Eye (tissue), 1 donor: ENCODE results near the gene ASPDH.

Source experiments
- DNase-seq: peaks from one replicate; pipeline ENCODE4 v3.0.0-alpha.2; 2015

Gene ASPDH

DNA sequence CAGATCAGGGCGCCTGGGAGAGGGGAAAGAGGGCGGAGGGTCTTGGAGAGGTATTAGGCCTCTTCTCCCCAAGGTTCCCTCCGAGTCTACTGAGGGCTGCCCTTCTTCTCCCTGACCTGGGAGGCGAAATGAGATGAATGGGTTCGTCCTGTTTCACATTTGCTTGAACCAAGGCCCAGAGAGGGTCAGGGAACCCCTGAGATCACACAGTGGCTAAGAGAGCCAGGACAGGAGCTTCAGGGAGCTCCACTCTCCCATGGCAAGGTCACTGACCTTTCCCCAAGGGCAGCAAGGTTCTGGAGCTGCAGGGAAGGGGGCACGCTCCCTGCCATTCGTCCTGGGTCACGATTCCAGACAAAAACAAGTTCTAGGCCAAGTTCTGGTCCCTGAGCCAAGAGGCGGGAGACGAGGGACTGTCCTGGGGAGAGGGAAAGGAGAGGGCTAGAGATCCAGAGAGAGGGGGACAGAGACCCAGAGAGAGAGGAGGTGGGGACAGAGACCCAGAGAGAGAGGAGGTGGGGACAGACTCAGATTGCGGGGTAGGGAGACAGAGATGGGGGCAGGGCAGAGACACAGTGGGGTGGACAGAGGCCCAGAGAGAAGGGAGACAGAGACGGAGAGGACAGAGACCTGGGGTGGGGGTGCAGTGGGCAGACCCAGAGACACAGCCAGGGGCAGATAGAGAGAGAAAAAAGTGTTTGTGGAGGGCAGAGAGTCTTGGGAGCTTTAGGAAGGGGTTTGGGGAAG lies 541 bp downstream of the ASPDH start:
- no peak for DNase-seq

DNA sequence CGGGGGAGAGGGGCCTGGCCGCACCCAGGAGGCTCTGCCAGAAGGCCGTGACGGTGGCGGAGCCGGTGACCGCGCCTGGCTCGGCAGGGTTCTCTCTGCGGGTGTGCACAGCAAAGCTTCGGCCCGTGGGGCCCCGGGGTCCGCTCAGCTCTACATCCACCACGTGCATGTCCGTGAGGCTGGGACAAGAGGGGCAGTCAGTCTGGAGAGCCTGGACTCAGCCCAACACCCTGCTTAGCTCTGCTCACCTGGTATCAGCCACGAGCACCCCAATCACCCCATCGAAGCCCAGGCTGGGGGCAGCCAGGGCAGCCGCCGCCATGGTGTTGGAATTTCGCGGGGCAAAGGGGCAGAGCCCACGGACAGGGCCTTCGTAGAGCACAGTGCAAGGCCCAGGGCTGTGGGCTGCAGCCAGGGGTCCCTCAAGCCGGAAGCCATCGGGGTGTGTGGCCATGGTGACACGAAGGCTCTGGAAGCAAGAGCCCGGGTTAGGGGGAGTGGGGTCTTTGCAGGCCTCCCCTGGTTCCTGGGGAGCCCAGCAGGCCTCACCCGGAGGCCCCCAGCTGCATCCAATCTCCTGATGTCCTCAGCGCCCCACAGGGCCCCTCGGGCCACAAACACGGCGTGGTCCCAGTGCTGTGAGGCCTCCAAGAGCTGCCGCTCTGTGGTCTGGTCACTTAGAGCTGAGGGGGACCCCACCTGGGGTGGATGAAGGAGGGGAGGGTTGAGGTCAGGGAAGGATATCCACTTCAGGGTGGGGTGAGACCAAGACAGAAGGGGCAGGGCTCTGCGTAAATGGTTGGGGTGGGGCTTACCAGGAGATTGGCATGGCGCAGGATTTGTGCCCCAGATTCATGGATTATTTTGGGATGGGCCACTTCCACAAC lies 1.4 kb downstream of the ASPDH start:
- no peak for DNase-seq

GRCh38 chr19:50511069-50511822 lies 2.5 kb downstream of the ASPDH start, which contains the start of gene JOSD2:
Gene JOSD2 (minus strand): TSS chr19:50511191. CDS start chr19:50510431, 760 bp downstream.
- peak; percentile 99 for DNase-seq

- peak; percentile 97 for DNase-seq
Observed at GRCh38 chr19:50510700-50511068, 3.0 kb downstream of the ASPDH start.

DNA sequence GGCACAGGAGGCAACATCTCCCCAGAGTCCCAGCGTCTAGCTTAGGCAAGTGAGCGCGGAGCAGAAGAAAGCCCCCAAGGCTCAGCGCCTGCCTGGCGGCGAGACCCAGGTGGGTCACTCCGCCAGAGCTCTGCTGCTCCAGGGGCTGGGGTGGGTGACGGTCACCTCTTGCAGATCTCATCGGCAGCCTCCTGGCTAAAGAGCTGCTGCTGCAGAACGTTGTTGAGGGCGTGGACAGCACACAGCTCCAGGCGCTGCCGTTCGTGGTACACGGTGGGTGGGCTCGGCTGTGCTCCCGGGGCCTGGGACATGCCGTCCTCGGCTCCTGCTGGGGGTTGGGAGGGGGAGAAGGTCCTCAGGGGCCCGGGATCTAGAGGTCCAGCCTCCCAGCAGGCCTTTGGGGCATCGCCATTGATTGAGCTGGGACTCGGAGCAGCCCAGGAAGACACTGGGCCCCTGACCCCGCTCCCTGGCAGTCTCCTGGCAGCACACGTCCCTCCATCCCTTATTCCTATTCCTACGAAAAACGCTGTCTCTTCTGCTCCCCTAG lies 3.5 kb downstream of the ASPDH start:
- DNase-seq = peak; percentile 71

GRCh38 chr19:50509366-50509765 lies 4.3 kb downstream of the ASPDH start:
- DNase-seq = no peak

DNA sequence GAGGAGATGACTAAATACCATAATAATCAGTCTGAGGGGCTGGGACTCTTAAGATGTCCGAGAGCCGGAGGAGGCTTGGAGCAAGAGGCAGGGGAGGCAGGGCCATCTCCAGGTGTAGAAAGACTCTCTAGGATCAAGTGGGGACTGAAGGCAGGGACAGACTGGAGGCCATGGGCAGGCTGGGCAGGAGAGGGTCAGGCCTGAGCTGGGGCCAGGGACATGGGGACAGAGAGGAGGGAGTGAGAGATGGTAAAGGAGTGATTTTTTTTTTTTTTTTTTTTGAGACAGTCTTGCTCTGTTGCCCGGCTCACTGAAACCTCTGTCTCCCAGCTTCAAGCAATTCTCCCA lies 4.9 kb downstream of the ASPDH start:
- DNase-seq = no peak

DNA sequence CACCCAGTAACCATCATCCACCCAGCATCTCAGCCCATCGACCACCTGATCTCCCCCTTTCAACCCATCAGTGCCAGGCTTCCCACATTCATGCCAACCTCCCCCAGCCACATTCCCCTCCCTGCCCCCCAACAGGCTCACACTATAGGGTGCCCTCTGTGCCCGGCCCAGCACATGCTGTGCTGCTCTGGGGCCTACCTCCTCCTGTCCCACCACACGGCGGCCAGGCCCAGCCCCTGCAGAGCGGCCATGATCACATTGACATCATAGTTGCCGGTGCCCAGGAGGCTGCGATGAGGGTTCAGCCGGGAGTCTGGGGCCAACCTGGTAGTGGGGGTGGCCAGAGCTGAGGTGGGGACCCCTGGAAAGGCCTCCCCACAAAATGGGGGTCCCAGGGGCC lies 6.3 kb downstream of the ASPDH start:
- DNase-seq = no peak

GRCh38 chr19:50506700-50507099 lies 7.0 kb downstream of the ASPDH start:
- DNase-seq = no peak

GRCh38 chr19:50505856-50506611 lies 7.7 kb downstream of the ASPDH start:
- DNase-seq = no peak

GRCh38 chr19:50501568-50502475 lies 11.9 kb downstream of the ASPDH start:
- DNase-seq = no peak

DNA sequence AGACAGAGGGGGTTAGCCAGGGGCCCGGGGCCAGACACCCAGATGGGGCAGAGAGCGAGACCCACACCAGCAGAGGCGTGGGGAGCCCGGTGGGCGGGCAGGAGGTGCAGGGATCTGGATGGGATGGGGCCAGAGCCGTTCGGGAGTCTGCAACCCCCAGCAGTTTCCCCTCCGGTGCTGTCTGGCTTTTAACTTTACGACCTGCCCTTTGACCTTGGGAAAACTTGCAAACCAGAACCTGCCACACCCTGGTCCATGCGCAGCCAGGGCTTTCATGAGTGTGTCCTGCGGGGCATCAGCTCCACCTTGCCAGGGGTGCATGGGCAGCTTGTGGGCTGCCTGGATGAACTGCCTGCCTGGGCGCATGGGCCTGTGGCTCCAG lies 12.5 kb downstream of the ASPDH start:
- no peak for DNase-seq

- no peak for DNase-seq
Observed at GRCh38 chr19:50500753-50501151, 13.0 kb downstream of the ASPDH start.

DNA sequence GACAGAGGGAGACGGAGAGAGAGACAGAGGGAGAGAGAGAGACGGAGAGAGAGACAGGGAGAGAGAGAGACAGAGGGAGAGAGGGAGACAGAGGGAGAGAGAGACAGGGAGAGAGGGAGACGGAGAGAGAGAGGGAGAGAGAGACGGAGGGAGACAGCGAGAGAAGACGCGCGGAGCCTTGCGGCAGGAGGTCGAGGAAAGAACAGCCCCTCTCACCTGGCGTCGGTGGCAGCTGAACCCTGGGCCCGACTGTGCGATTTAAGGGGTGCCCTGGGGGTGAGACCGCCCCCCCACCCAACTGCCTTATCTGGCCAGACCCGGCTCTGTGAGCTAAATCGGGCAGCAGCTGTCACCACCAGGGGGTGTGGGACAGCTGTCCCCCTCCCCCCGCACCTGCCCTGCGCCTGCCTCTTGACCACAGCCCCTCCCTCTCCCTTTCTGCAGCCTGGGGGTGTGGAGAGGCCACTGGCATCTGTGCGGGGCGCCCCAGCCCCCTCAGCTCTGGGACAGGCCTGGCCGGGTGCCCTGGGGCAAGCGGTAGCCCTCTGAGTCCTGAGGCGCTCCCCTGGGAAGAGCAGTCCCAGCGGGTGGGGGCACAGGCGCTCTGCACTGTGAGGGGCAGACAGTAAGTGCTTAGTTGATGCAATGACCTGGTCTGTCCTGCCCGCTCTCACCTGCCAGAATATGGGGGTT lies 13.5 kb downstream of the ASPDH start:
- peak; percentile 67 for DNase-seq

- no peak for DNase-seq
Observed at GRCh38 chr19:50498219-50499056, 15.3 kb downstream of the ASPDH start.

DNA sequence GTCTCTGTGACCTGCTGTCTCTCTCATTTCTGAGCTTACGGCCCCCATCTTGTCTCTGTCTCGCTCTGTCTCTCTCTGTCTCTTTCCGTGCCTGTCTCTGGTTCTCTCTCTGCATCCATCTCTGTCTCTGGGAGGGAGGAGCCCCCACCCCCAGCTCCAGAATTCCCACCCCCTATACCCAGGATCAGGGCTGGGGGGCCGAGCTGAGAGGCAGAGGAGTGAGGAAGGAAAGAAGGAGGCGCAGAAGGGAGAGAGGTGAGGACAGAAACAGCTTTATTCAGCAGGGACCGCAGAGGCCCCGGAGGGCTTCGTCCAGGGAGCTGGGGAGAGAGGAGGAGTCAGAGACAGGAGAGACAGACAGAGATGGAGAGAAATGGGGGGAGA lies 16.7 kb downstream of the ASPDH start:
- no peak for DNase-seq

DNA sequence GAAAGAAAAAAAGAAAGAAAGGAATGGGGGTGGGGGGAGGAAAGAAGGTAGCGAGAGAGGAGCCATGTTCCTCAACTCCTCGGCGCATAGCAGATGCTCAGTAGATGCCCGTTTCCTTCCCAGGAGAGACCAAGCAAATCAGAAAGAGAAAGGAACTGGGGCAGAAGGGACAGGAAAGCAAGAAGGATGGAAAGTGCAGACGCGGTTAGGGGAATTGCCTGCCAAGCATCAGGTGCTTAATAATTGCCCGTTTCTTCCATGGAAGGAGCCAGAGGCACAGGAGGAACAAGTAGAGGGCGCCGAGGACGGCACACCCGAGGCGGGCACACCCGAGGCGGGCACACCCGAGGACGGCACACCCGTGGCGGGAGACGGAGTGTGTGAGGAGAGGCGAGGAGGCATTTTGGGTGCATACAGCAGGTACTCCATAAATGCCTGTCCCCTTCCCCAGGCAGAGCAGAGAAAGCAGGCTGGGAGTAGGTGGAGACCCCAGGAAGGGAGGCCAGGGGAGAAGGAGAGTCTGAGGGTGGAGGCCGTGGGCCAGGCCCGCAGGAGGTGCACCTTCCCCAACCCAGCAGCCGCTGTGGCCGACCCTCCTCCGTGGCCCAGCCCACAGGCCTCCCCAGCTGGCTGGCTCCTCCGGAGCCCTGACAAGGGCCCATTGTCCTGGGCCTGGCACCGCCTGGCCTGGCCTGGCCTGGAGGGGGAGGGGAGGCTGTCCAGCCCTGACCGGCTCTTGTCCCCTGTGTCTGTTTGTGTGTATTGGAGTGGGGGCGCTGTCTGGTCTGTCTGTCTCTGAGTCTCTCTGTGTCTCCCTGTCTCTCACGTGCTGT lies 17.3 kb downstream of the ASPDH start:
- DNase-seq = peak; percentile 81

GRCh38 chr19:50495020-50495531 lies 18.6 kb downstream of the ASPDH start:
- no peak for DNase-seq
